ENCODE data around the gene ZNF367. TPM values are rescaled to one million over a fixed set of nuclear protein-coding genes. Genes with fewer than 3 reads are reported as not detected.
"Not testable (repeated sequence)": the region's sequence is repeated elsewhere in the genome, so short reads cannot be mapped to it uniquely, and the experiment has no call there.

ZNF367 gene
- total and polyA plus RNA-seq, 8 donors: 6.1 to 13.7 (median 10.9) TPM

DNA sequence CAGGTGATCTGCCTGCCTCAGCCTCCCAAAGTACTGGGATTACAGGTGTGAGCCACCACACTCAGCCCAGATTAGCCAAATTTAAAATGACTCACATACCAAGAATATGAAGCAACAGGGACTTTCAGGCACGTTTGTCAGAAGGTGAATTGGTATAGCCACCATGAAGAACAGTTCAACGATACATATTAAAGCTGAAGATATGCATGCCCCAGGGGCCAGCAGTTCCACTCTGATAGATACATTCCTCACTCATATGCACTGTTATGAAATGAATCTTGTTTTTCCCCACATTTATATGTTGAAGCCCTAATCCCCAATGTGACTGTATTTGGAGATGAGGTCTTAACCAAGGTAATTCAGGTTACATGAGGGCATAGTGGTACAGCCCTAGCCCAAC lies 57.2 kb downstream of the ZNF367 start:
- H3K36me3 ChIP-seq: peaks cover 0 to 63% of the 10 kb centered on the region in 2 donors
- no peaks in the 10 kb centered on the region for H3K9me3 ChIP-seq
- TF ChIP-seq CTCF (IDR thresholded peaks at IDR 0.05): no peak
- H3K27ac ChIP-seq: no peak overlapping the region
- DNase-seq (no peak), ATAC-seq (no peak)
- no peaks in the 10 kb centered on the region for H3K27me3 ChIP-seq
- H3K4me1 ChIP-seq: no peaks in the 10 kb centered on the region
- no peak overlapping the region for H3K4me3 ChIP-seq
- intact Hi-C loops (cut with DNase I): no loop called here

- DNase-seq; H3K27me3 ChIP-seq; ATAC-seq; H3K27ac ChIP-seq; H3K4me1 ChIP-seq; intact Hi-C loops (cut with DNase I); H3K9me3 ChIP-seq; H3K4me3 ChIP-seq: not testable (repeated sequence)
- peaks cover 0 to 63% of the 10 kb centered on the region in 2 donors for H3K36me3 ChIP-seq
Measured at GRCh38 chr9:96360523-96360922, 57.6 kb downstream of the ZNF367 start.

DNA sequence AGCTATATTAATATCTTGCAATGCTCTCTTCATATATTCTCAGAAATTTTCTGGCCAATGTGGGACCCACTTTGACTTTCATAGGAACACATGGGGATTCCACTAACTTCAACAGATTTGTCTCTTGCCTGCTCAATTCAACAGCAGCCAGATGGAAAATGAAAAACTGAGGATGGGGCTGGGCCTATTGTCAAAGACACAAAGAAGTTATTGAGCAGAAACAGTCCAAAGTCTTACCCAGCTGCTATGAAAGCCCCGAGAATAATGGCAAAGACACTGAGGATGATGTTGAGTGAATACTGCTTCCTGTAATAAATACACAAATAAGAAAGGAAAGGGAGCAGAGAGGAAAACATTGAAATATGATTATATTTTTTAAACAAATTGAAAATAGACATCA lies 67.3 kb downstream of the ZNF367 start:
- DNase-seq (no peak), ATAC-seq (no peak)
- Histone ChIP-seq H3K9me3 (no peaks in the 10 kb centered on the region), H3K4me3 (no peak overlapping the region), H3K27ac (no peak overlapping the region), H3K27me3 (no peaks in the 10 kb centered on the region), H3K4me1 (no peaks in the 10 kb centered on the region), H3K36me3 (peaks cover 0 to 28% of the 10 kb centered on the region in 2 donors)
- intact Hi-C loops (cut with DNase I): no loop called here
- no peak for TF ChIP-seq CTCF (IDR thresholded peaks at IDR 0.05)

- Histone ChIP-seq H3K27me3 (no peaks in the 10 kb centered on the region), H3K4me3 (no peak overlapping the region), H3K4me1 (peaks cover 0 to 8% of the 10 kb centered on the region in 2 donors), H3K27ac (no peak overlapping the region), H3K9me3 (no peaks in the 10 kb centered on the region), H3K36me3 (peaks cover 0 to 17% of the 10 kb centered on the region in 2 donors)
- intact Hi-C loops (cut with DNase I): no loop called here
- TF ChIP-seq CTCF (IDR thresholded peaks at IDR 0.05): no peak
- no peak for ATAC-seq
- no peak for DNase-seq
Measured at GRCh38 chr9:96348261-96348660, 69.9 kb downstream of the ZNF367 start.

- DNase-seq (no peak), ATAC-seq (no peak)
- Histone ChIP-seq H3K27me3 (no peaks in the 10 kb centered on the region), H3K27ac (peak overlapping the region in 1 of 2 donors; percentile 64), H3K36me3 (peaks cover 0 to 21% of the 10 kb centered on the region in 2 donors), H3K4me3 (no peak overlapping the region), H3K4me1 (peaks cover 0 to 8% of the 10 kb centered on the region in 2 donors), H3K9me3 (no peaks in the 10 kb centered on the region)
- no peak for TF ChIP-seq CTCF (IDR thresholded peaks at IDR 0.05)
- intact Hi-C loops (cut with DNase I): no loop called here
Measured at GRCh38 chr9:96345551-96345950, 72.6 kb downstream of the ZNF367 start.
